ENCODE measurements around the gene MAPK10.
A peak's percentile ranks its signal among the peaks of the same experiment; 100 is the strongest.

The MAPK10 gene

DNA sequence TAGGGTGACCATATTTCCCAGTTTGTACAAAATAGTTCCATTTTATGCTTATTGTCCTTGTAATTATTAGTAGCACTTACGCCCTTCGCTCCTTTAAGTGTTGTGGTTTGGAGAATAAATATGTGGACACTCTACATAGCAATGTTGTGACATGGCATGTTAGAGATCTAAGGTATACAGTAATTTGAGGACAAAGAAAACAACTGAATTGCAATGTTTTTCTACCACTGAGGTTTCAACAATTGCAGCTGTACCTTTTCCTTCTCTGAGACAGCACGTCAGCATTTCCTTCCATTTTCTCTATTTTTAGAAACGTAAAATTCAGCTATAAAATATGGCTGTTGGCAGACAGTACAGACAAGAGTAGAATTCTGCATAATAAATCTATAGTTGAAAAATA lies 323.1 kb downstream of the MAPK10 start:
- Histone ChIP-seq H3K4me3 (ENCODE audit: low read length) (no peak overlapping the region), H3K27me3 (ENCODE audit: low read depth, low read length) (no peaks in the 10 kb centered on the region), H3K4me1 (ENCODE audit: low read length) (peaks cover 8% of the 10 kb centered on the region), H4K20me1 (ENCODE audit: insufficient read depth, low read length) (no peaks in the 10 kb centered on the region), H3K27ac (ENCODE audit: low read length) (no peak overlapping the region), H3K9me3 (ENCODE audit: insufficient read depth, low read length) (no peaks in the 10 kb centered on the region), H3K79me2 (ENCODE audit: low read length) (no peaks in the 10 kb centered on the region), H3K9ac (ENCODE audit: low read length) (no peak overlapping the region), H3K36me3 (replicated peaks; ENCODE audit: low read depth, low read length) (no peaks in the 10 kb centered on the region), H3K4me2 (ENCODE audit: low read length) (no peak overlapping the region), H2AFZ (ENCODE audit: low read depth, low read length) (no peak overlapping the region)
- no peak for TF ChIP-seq EZH2phosphoT487 (IDR thresholded peaks at IDR 0.05; ENCODE audit: low read depth)
- TF ChIP-seq, protein P1, sequence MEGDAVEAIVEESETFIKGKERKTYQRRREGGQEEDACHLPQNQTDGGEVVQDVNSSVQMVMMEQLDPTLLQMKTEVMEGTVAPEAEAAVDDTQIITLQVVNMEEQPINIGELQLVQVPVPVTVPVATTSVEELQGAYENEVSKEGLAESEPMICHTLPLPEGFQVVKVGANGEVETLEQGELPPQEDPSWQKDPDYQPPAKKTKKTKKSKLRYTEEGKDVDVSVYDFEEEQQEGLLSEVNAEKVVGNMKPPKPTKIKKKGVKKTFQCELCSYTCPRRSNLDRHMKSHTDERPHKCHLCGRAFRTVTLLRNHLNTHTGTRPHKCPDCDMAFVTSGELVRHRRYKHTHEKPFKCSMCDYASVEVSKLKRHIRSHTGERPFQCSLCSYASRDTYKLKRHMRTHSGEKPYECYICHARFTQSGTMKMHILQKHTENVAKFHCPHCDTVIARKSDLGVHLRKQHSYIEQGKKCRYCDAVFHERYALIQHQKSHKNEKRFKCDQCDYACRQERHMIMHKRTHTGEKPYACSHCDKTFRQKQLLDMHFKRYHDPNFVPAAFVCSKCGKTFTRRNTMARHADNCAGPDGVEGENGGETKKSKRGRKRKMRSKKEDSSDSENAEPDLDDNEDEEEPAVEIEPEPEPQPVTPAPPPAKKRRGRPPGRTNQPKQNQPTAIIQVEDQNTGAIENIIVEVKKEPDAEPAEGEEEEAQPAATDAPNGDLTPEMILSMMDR (IDR thresholded peaks at IDR 0.05; ENCODE audit: low read depth, low read length) = no peak

DNA sequence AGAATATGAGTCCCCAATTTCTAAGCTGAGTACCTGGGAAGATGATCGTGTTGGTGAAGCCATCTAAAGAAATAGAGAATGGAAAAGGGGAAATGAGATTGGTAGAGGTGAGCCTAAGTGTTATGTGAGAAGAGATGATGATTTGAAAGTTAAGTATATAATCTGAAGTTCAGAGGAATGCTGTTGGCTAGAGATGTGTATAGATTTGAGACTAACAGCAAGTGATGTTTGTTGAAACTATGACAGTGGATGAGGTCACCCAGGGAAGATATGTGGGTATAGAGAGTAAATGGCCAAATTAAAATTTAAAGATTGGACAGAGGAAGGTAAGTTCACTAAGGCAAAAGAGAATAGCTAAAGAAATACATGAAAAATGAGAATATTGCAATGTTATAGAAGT lies 324.2 kb downstream of the MAPK10 start:
- Histone ChIP-seq H3K79me2 (ENCODE audit: low read length) (no peaks in the 10 kb centered on the region), H3K9me3 (ENCODE audit: insufficient read depth, low read length) (no peaks in the 10 kb centered on the region), H3K9ac (ENCODE audit: low read length) (no peak overlapping the region), H3K4me1 (ENCODE audit: low read length) (peaks cover 8% of the 10 kb centered on the region), H3K36me3 (replicated peaks; ENCODE audit: low read depth, low read length) (no peaks in the 10 kb centered on the region), H2AFZ (ENCODE audit: low read depth, low read length) (no peak overlapping the region), H3K27ac (ENCODE audit: low read length) (no peak overlapping the region), H4K20me1 (ENCODE audit: insufficient read depth, low read length) (no peaks in the 10 kb centered on the region), H3K27me3 (ENCODE audit: low read depth, low read length) (no peaks in the 10 kb centered on the region), H3K4me3 (ENCODE audit: low read length) (peak overlapping the region; percentile 14; the same call in 1 of the 2 replicates), H3K4me2 (ENCODE audit: low read length) (peak overlapping the region; percentile 45)
- TF ChIP-seq EZH2phosphoT487 (IDR thresholded peaks at IDR 0.05; ENCODE audit: low read depth) = no peak
- TF ChIP-seq, protein P1 (IDR thresholded peaks at IDR 0.05; ENCODE audit: low read depth, low read length) = no peak

GRCh38 chr4:86034616-86035015 lies 325.2 kb downstream of the MAPK10 start:
- Histone ChIP-seq H4K20me1 (ENCODE audit: insufficient read depth, low read length) (no peaks in the 10 kb centered on the region), H3K79me2 (ENCODE audit: low read length) (no peaks in the 10 kb centered on the region), H3K36me3 (replicated peaks; ENCODE audit: low read depth, low read length) (no peaks in the 10 kb centered on the region), H3K4me3 (ENCODE audit: low read length) (no peak overlapping the region), H2AFZ (ENCODE audit: low read depth, low read length) (no peak overlapping the region), H3K4me1 (ENCODE audit: low read length) (peaks cover 13% of the 10 kb centered on the region), H3K27ac (ENCODE audit: low read length) (no peak overlapping the region), H3K9ac (ENCODE audit: low read length) (no peak overlapping the region), H3K9me3 (ENCODE audit: insufficient read depth, low read length) (no peaks in the 10 kb centered on the region), H3K27me3 (ENCODE audit: low read depth, low read length) (no peaks in the 10 kb centered on the region), H3K4me2 (ENCODE audit: low read length) (no peak overlapping the region)
- no peak for TF ChIP-seq EZH2phosphoT487 (IDR thresholded peaks at IDR 0.05; ENCODE audit: low read depth)

- Histone ChIP-seq H4K20me1 (ENCODE audit: insufficient read depth, low read length) (no peaks in the 10 kb centered on the region), H2AFZ (ENCODE audit: low read depth, low read length) (no peak overlapping the region), H3K4me3 (ENCODE audit: low read length) (no peak overlapping the region), H3K4me2 (ENCODE audit: low read length) (no peak overlapping the region), H3K27me3 (ENCODE audit: low read depth, low read length) (no peaks in the 10 kb centered on the region), H3K27ac (ENCODE audit: low read length) (no peak overlapping the region), H3K4me1 (ENCODE audit: low read length) (peaks cover 14% of the 10 kb centered on the region), H3K9ac (ENCODE audit: low read length) (no peak overlapping the region), H3K36me3 (replicated peaks; ENCODE audit: low read depth, low read length) (no peaks in the 10 kb centered on the region), H3K79me2 (ENCODE audit: low read length) (no peaks in the 10 kb centered on the region), H3K9me3 (ENCODE audit: insufficient read depth, low read length) (no peaks in the 10 kb centered on the region)
- TF ChIP-seq EZH2phosphoT487 (IDR thresholded peaks at IDR 0.05; ENCODE audit: low read depth) = no peak
- TF ChIP-seq, protein P1 (IDR thresholded peaks at IDR 0.05; ENCODE audit: low read depth, low read length) = no peak
Observed at GRCh38 chr4:86033171-86033570, 326.7 kb downstream of the MAPK10 start.
